HepG2 (cell line): Measurements from ENCODE around the gene CIT. TPM values are rescaled to one million over a fixed set of nuclear protein-coding genes. Genes with fewer than 3 reads are reported as not detected.

Experiments used
- ATAC-seq: fragments of 200-7000 bp; cut with Tn5 transposase; 3 replicates; pipeline ENCODE4 v1.9.1; 2020; ENCODE audit warnings: mild to moderate bottlenecking, moderate library complexity
- BruUV-seq: library from RNA; stranded (reverse); fragments of 400-500 nt; replicated peaks from 2 replicates; lab custom pipeline; 2021; lab: Mats Ljungman, UMichigan
- CTCF ChIA-PET: fragments of 300-600 bp; formaldehyde crosslinking; extraction: SDS; loops from one replicate; lab custom pipeline; 2021; ENCODE audit warnings: low total read pairs, inconsistent platforms, low intra/inter-chr PET ratio; lab: Yijun Ruan, JAX
- POLR2A ChIA-PET: fragments of 350-600 bp; sonication (Branson Sonifier 250); formaldehyde crosslinking; loops from one replicate; lab custom pipeline; 2020; ENCODE audit warnings: antibody characterized with exemption, inconsistent platforms; lab: Yijun Ruan, JAX
- DNase-seq: peaks from one replicate; pipeline ENCODE4 v3.0.0-alpha.2; 2015; ENCODE audit warnings: low spot score
- FAIRE-seq: peaks from 3 replicates; lab custom pipeline; 2011; peaks lifted over from hg19 to GRCh38; lab: Jason Lieb, UNC
- H2AFZ ChIP-seq: one replicate; pipeline ENCODE4 v1.6.1; 2011; ENCODE audit warnings: low read length, inconsistent platforms
- H3K27ac ChIP-seq: fragments of 300-600 bp; 3 replicates; pipeline ENCODE4 v1.8.0; 2011; ENCODE audit warnings: mixed run types, mild to moderate bottlenecking, mixed read lengths, low read length, inconsistent platforms; ENCODE audit not compliant: insufficient read depth; ENCODE audit errors: extremely low read length
- H3K27me3 ChIP-seq, 2 experiments: fragments of 200-600 bp in 1 of 2; 2 replicates in 1 of 2; 3 replicates in 1 of 2; pipeline versions ENCODE4 v1.6.0 to v1.8.0; 2011; ENCODE audit warnings: low read length in 2 of 2, mild to moderate bottlenecking in 2 of 2, moderate library complexity in 2 of 2, inconsistent platforms in 1 of 2; ENCODE audit not compliant: insufficient read depth in 2 of 2, control insufficient read depth in 1 of 2
- H3K36me3 ChIP-seq, 2 experiments: fragments of 200-600 bp in 1 of 2; replicated peaks in 1 of 2; 2 replicates in 1 of 2; 3 replicates in 1 of 2; pipeline versions ENCODE4 v1.5.1 to v1.8.0; 2011; ENCODE audit warnings: low read length in 2 of 2, inconsistent platforms in 1 of 2; ENCODE audit not compliant: insufficient read depth in 2 of 2, control insufficient read depth in 1 of 2
- H3K4me1 ChIP-seq: 2 replicates; pipeline ENCODE4 v1.5.1; 2012; ENCODE audit warnings: low read length, inconsistent platforms; ENCODE audit not compliant: insufficient read depth
- H3K4me2 ChIP-seq: 2 replicates; pipeline ENCODE4 v1.6.0; 2011; ENCODE audit warnings: low read depth, low read length, inconsistent platforms
- H3K4me3 ChIP-seq, 3 experiments: fragments of 200-600 bp in 1 of 3; sonication (generic), shearing (Covaris generic) in 1 of 3; replicated peaks in 1 of 3; 2 replicates each; pipeline ENCODE4 v1.5.1; 2011 to 2016; ENCODE audit warnings: low read length in 3 of 3, inconsistent platforms in 2 of 3, low read depth in 2 of 3, mild to moderate bottlenecking in 2 of 3, control low read depth in 1 of 3, mixed read lengths in 1 of 3; ENCODE audit not compliant: insufficient read depth in 1 of 3
- H3K79me2 ChIP-seq: one replicate; pipeline ENCODE4 v1.6.1; 2011; ENCODE audit warnings: low read length, inconsistent platforms; ENCODE audit not compliant: insufficient read depth
- H3K9ac ChIP-seq: 2 replicates; pipeline ENCODE4 v1.6.0; 2011; ENCODE audit warnings: mild to moderate bottlenecking, low read depth, low read length, inconsistent platforms; ENCODE audit not compliant: insufficient read depth
- H3K9me3 ChIP-seq: 2 replicates; pipeline ENCODE4 v1.5.1; 2012; ENCODE audit warnings: mild to moderate bottlenecking, low read length
- H4K20me1 ChIP-seq: 2 replicates; pipeline ENCODE4 v1.6.0; 2011; ENCODE audit warnings: inconsistent platforms, mild to moderate bottlenecking, low read length, moderate library complexity; ENCODE audit not compliant: insufficient read depth
- DNMT3B ChIP-seq: conservative IDR thresholded peaks from 2 replicates; pipeline ENCODE4 v1.6.1; 2016; ENCODE audit warnings: missing biosample characterization, control low read depth
- GLI4 ChIP-seq: sonication (generic); formaldehyde crosslinking; IDR thresholded peaks from 2 replicates; pipeline ENCODE4 v1.5.1; 2020; ENCODE audit warnings: missing genetic modification reagents, mild to moderate bottlenecking, moderate library complexity, borderline replicate concordance
- HMG20B ChIP-seq: conservative IDR thresholded peaks from 2 replicates; pipeline ENCODE4 v1.6.1; 2016; ENCODE audit warnings: missing genetic modification reagents, missing compliant biosample characterization
- NCOA2 ChIP-seq: sonication (generic); formaldehyde crosslinking; IDR thresholded peaks from 2 replicates; pipeline ENCODE4 v1.8.0; 2022; ENCODE audit warnings: inconsistent platforms
- TCF7 ChIP-seq: sonication (generic); IDR thresholded peaks from 2 replicates; pipeline ENCODE4 v1.6.1; 2016; ENCODE audit warnings: antibody characterized with exemption, low read depth
- ZNF383 ChIP-seq: sonication (generic); formaldehyde crosslinking; IDR thresholded peaks from 2 replicates; pipeline ENCODE4 v1.4.0; 2020; ENCODE audit warnings: missing genetic modification reagents, mild to moderate bottlenecking, borderline replicate concordance
- WGBS: methylation state at CpG from one replicate; pipeline ENCODE4 v1.1.6; 2017; ENCODE audit warnings: low lambda C conversion rate; 5-methylcytosine and 5-hydroxymethylcytosine counted together
- in situ Hi-C: cut with HindIII; loops from 2 replicates; pipeline ENCODE4 v1.10.0; 2017; ENCODE audit warnings: low pct_unique_long_range_greater_than_20kb; ENCODE audit not compliant: extremely low pct_ligation_motif_present
- intact Hi-C: fragments of 100-400 bp; cut with micrococcal nuclease; formaldehyde crosslinking; loops from one replicate; pipeline ENCODE4 v1.10.0; 2022; ENCODE audit not compliant: unreplicated experiment
- polyA plus RNA-seq, 8 experiments: library from polyadenylated mRNA; depleted of rRNA in 3 of 8; stranded (reverse) in 7 of 8; unstranded in 1 of 8; fragments of >200 nt; fragmentation: Illumina TruSeq in 4 of 8; extraction: Trizol in 4 of 8; gene quantifications; 2 replicates each; pipeline versions ENCODE4 v1.2.1 to v1.2.3, GENCODE V29; 2011 to 2016; ENCODE audit warnings: low read depth in 4 of 8, missing spikeins in 1 of 8, mixed read lengths in 1 of 8; ENCODE audit not compliant: insufficient read depth in 1 of 8
- total RNA-seq, 5 experiments: library from RNA; depleted of rRNA; stranded (reverse); fragments of >200 nt; fragmentation: Illumina TruSeq; extraction: Trizol; gene quantifications; 2 replicates each; pipeline ENCODE4 v1.2.3, GENCODE V29; 2016; ENCODE audit warnings: low read depth in 1 of 5
- TF ChIP-seq, protein P1 (sequence below): sonication (generic); formaldehyde crosslinking; conservative IDR thresholded peaks from 2 replicates; pipeline ENCODE4 v1.4.0; 2020; ENCODE audit warnings: missing genetic modification reagents
- TF ChIP-seq, protein P2 (sequence below): IDR thresholded peaks from 2 replicates; pipeline ENCODE4 v1.6.1; 2016; ENCODE audit warnings: mild to moderate bottlenecking, missing biosample characterization, missing genetic modification reagents

Gene CIT
- total and polyA plus RNA-seq, 2 of the 13 experiments (the other 11 are each of a cell fraction or from before 2014, with no cell fraction given): 7.7 to 11.7 TPM

DNA sequence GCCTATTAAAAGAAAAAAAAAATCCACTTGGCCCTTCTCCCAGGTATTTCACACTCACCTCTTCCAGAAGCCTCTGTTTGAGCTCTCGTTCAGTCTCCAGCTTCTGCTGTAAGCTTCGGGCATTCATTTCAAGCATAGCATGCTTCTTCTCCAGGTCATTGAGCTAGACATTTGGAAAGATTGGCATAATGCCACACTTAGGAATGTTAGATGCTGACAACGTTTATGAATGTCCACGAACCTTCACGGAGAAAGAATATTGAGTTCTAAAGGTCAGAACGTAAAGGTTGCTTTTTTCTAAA, 148.7 kb downstream of the CIT start (continued):
- no peak for TF ChIP-seq TCF7

DNA sequence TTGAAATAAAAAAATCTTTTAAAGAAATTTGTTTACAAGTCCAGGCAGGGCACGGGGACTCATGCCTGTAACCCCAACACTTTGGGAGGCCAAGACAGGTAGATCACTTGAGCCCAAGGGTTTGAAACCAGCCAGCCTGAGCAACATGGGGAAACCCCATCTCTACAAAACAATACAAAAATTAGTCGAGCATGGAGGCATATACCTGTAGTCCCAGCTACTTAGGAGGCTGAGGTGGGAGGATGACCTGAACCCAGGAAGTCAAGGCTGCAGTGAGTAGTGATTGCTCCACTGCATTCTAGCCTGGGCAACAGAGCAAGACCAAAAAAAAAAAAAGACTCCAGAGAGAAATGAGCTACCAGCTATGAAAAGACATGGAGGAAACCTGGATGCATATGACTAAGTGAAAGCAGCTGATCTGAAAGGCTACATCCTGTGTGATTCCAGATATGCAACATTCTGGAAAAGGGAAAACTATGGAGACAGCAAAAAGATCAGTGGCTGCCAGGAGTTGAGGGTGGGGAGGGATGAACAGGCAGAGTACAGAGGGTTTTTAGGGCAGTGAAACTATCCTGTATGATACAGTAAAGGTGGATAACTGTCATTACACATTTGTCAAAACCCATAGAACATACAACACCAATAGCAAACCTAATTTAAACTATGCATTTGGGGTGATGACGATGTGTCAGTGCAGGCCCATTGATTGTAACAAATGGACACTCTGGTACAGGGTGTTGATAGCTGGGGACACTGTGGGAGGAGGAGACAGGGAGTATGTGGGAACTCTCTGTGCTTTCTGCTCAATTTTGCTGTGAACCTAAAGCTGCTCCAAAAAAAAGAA, 149.3 kb downstream of the CIT start:
- H3K9ac ChIP-seq: no peak overlapping the region
- no peak overlapping the region for H2AFZ ChIP-seq
- no peaks in the 10 kb centered on the region for H4K20me1 ChIP-seq
- H3K4me3 ChIP-seq: no peak overlapping the region
- in situ Hi-C loops: no loop called here
- no peaks in the 10 kb centered on the region for H3K79me2 ChIP-seq
- H3K4me1 ChIP-seq: no peaks in the 10 kb centered on the region
- ATAC-seq (no peak), FAIRE-seq (no peak), DNase-seq (no peak)
- TF ChIP-seq HMG20B (CRISPR knock-in tag) (no peak), ZNF383 (CRISPR knock-in tag) (no peak), DNMT3B (CRISPR knock-in tag) (no peak), NCOA2 (CRISPR knock-in tag) (no peak), GLI4 (no peak)
- TF ChIP-seq, protein P1, sequence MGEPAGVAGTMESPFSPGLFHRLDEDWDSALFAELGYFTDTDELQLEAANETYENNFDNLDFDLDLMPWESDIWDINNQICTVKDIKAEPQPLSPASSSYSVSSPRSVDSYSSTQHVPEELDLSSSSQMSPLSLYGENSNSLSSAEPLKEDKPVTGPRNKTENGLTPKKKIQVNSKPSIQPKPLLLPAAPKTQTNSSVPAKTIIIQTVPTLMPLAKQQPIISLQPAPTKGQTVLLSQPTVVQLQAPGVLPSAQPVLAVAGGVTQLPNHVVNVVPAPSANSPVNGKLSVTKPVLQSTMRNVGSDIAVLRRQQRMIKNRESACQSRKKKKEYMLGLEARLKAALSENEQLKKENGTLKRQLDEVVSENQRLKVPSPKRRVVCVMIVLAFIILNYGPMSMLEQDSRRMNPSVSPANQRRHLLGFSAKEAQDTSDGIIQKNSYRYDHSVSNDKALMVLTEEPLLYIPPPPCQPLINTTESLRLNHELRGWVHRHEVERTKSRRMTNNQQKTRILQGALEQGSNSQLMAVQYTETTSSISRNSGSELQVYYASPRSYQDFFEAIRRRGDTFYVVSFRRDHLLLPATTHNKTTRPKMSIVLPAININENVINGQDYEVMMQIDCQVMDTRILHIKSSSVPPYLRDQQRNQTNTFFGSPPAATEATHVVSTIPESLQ (CRISPR knock-in tag): no peak
- TF ChIP-seq, protein P2, sequence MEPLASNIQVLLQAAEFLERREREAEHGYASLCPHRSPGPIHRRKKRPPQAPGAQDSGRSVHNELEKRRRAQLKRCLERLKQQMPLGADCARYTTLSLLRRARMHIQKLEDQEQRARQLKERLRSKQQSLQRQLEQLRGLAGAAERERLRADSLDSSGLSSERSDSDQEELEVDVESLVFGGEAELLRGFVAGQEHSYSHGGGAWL (CRISPR knock-in tag): no peak
- H3K9me3 ChIP-seq: no peaks in the 10 kb centered on the region
- peaks cover 3 to 18% of the 10 kb centered on the region in 2 experiments; a peak in 4 of 5 replicates for H3K36me3 ChIP-seq
- no peaks in the 10 kb centered on the region for H3K27me3 ChIP-seq
- ChIA-PET POLR2A (no interaction called here), CTCF (no interaction called here)
- H3K4me2 ChIP-seq: no peak overlapping the region
- H3K27ac ChIP-seq: no peak overlapping the region
- BruUV-seq: no TSS peak
- WGBS: 100% methylated on average over 3 of the region's 3 CpGs
- intact Hi-C loops: no loop called here
